Neuron (in vitro differentiated cells): Measurements from ENCODE around the gene TBX6.
"Not testable (repeated sequence)": the region's sequence is repeated elsewhere in the genome, so short reads cannot be mapped to it uniquely, and the experiment has no call there.

Experiments used
- H2AFZ ChIP-seq: one replicate; pipeline ENCODE4 v1.6.1; 2013; ENCODE audit warnings: low read depth, mild to moderate bottlenecking, inconsistent platforms, low read length, moderate library complexity
- H3K27me3 ChIP-seq: one replicate; pipeline ENCODE4 v1.6.1; 2013; ENCODE audit warnings: low read length; ENCODE audit not compliant: insufficient read depth
- H3K36me3 ChIP-seq: one replicate; pipeline ENCODE4 v1.6.1; 2013; ENCODE audit warnings: low read length; ENCODE audit not compliant: insufficient read depth
- H3K4me1 ChIP-seq: one replicate; pipeline ENCODE4 v1.6.1; 2013; ENCODE audit warnings: low read length; ENCODE audit not compliant: insufficient read depth
- H3K4me3 ChIP-seq: 2 replicates; pipeline ENCODE4 v1.5.1; 2013; ENCODE audit warnings: mild to moderate bottlenecking, low read length, moderate library complexity
- H3K9me3 ChIP-seq: one replicate; pipeline ENCODE4 v1.6.1; 2013; ENCODE audit warnings: low read length

The TBX6 gene

GRCh38 chr16:30091474-30092372, at the start of gene TBX6:
Gene TBX6 (minus strand): TSS chr16:30091924. CDS start chr16:30091193, 731 bp downstream.
- H3K4me3 ChIP-seq = peak within 1 kb of the TSS; percentile 49

GRCh38 chr16:30139583-30140481, 48.1 kb upstream of the TBX6 start:
- Histone ChIP-seq H3K4me3 (no peak overlapping the region), H3K4me1 (no peaks in the 10 kb centered on the region), H3K36me3 (no peaks in the 10 kb centered on the region), H3K27me3 (no peaks in the 10 kb centered on the region), H2AFZ (no peak overlapping the region), H3K9me3 (no peaks in the 10 kb centered on the region)

More at GRCh38 chr16:30091474-30092372, at the start of gene TBX6:
- no peaks in the 10 kb centered on the region for H3K27me3 ChIP-seq
- peaks cover 2% of the 10 kb centered on the region for H3K9me3 ChIP-seq
- H3K4me1 ChIP-seq = peaks cover 17% of the 10 kb centered on the region
- peak within 1 kb of the TSS; percentile 87 for H2AFZ ChIP-seq
- H3K36me3 ChIP-seq = peaks cover 2% of the 10 kb centered on the region

GRCh38 chr16:30137897-30138296, 46.2 kb upstream of the TBX6 start:
- Histone ChIP-seq H3K4me1 (no peaks in the 10 kb centered on the region), H3K4me3 (no peak overlapping the region), H3K36me3 (no peaks in the 10 kb centered on the region)

GRCh38 chr16:30136971-30137605, 45.4 kb upstream of the TBX6 start:
- Histone ChIP-seq H3K36me3 (no peaks in the 10 kb centered on the region), H3K4me1 (no peaks in the 10 kb centered on the region), H3K9me3 (no peaks in the 10 kb centered on the region), H3K4me3 (no peak overlapping the region), H2AFZ (no peak overlapping the region), H3K27me3 (no peaks in the 10 kb centered on the region)

More at GRCh38 chr16:30137897-30138296, 46.2 kb upstream of the TBX6 start:
- no peaks in the 10 kb centered on the region for H3K9me3 ChIP-seq
- H2AFZ ChIP-seq = no peak overlapping the region
- H3K27me3 ChIP-seq = no peaks in the 10 kb centered on the region

- no peak overlapping the region for H3K4me3 ChIP-seq
- no peaks in the 10 kb centered on the region for H3K4me1 ChIP-seq
Measured at GRCh38 chr16:30132591-30132990, 40.9 kb upstream of the TBX6 start.

GRCh38 chr16:30131869-30132475, 40.2 kb upstream of the TBX6 start:
- Histone ChIP-seq H3K4me3 (no peak overlapping the region), H3K9me3 (no peaks in the 10 kb centered on the region), H2AFZ (no peak overlapping the region), H3K4me1 (no peaks in the 10 kb centered on the region), H3K27me3 (no peaks in the 10 kb centered on the region), H3K36me3 (no peaks in the 10 kb centered on the region)

More at GRCh38 chr16:30132591-30132990, 40.9 kb upstream of the TBX6 start:
- Histone ChIP-seq H3K9me3 (no peaks in the 10 kb centered on the region), H2AFZ (no peak overlapping the region), H3K36me3 (no peaks in the 10 kb centered on the region), H3K27me3 (no peaks in the 10 kb centered on the region)

- Histone ChIP-seq H3K27me3 (no peaks in the 10 kb centered on the region), H3K4me3 (no peak overlapping the region), H2AFZ (no peak overlapping the region), H3K4me1 (no peaks in the 10 kb centered on the region), H3K36me3 (no peaks in the 10 kb centered on the region), H3K9me3 (no peaks in the 10 kb centered on the region)
Measured at GRCh38 chr16:30127993-30128392, 36.3 kb upstream of the TBX6 start.

GRCh38 chr16:30125690-30126089, 34.0 kb upstream of the TBX6 start:
- not testable (repeated sequence) for H3K4me1 ChIP-seq, H3K27me3 ChIP-seq, H3K36me3 ChIP-seq, H2AFZ ChIP-seq, H3K4me3 ChIP-seq, H3K9me3 ChIP-seq

- H3K27me3 ChIP-seq = no peaks in the 10 kb centered on the region
- no peaks in the 10 kb centered on the region for H3K9me3 ChIP-seq
- H3K36me3 ChIP-seq = no peaks in the 10 kb centered on the region
- no peak overlapping the region for H3K4me3 ChIP-seq
- H2AFZ ChIP-seq = no peak overlapping the region
- peaks cover 7% of the 10 kb centered on the region for H3K4me1 ChIP-seq
Measured at GRCh38 chr16:30124985-30125379, 33.3 kb upstream of the TBX6 start.

- Histone ChIP-seq H3K4me1 (peaks cover 7% of the 10 kb centered on the region), H2AFZ (peak overlapping the region; percentile 95)
Measured at GRCh38 chr16:30122604-30123160, 31.0 kb upstream of the TBX6 start.

GRCh38 chr16:30121741-30122571, 30.2 kb upstream of the TBX6 start:
- Histone ChIP-seq H2AFZ (no peak overlapping the region), H3K4me1 (peaks cover 7% of the 10 kb centered on the region), H3K36me3 (peaks cover 10% of the 10 kb centered on the region), H3K9me3 (no peaks in the 10 kb centered on the region), H3K4me3 (peak overlapping the region; percentile 60), H3K27me3 (no peaks in the 10 kb centered on the region)

More at GRCh38 chr16:30122604-30123160, 31.0 kb upstream of the TBX6 start:
- peaks cover 8% of the 10 kb centered on the region for H3K36me3 ChIP-seq
- H3K27me3 ChIP-seq = no peaks in the 10 kb centered on the region
- no peaks in the 10 kb centered on the region for H3K9me3 ChIP-seq
- H3K4me3 ChIP-seq = peak overlapping the region; percentile 60
